ENCODE measurements around the gene NR2F2. TPM values are rescaled to one million over a fixed set of nuclear protein-coding genes. Genes with fewer than 3 reads are reported as not detected.

Gene NR2F2
- total RNA-seq, 4 donors from 2014 or later = 18.3 to 30.2 (median 20.4) TPM

DNA sequence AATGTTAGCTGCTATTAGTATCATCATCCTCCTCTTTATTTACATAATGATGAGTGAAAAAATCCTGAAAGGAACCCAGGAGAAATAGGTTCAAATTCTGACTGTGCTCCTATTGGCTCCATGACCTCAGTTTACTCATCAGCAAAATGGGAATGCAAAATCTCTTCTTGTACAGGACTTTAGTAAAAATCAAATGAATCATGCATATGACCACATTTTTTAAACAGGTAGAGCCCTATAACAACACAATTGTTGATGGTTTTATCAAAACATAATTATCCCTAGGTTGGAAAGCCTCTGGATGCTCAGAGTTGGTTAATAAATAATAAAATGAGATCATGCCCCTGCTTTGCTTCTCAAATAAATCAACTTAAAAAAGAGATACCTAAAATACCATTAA, 16.0 kb upstream of the NR2F2 start:
- TF ChIP-seq POLR2A (IDR thresholded peaks at IDR 0.05) = no peak
- Histone ChIP-seq H3K9me3 (no peaks in the 10 kb centered on the region), H3K4me1 (no peaks in the 10 kb centered on the region), H3K4me3 (replicated peaks in 1 of 3) (no peak overlapping the region), H3K27me3 (peaks cover 4% of the 10 kb centered on the region), H3K36me3 (no peaks in the 10 kb centered on the region), H3K27ac (no peak overlapping the region)
- no peak for DNase-seq
- intact Hi-C loops (cut with DNase I) = no loop called here

DNA sequence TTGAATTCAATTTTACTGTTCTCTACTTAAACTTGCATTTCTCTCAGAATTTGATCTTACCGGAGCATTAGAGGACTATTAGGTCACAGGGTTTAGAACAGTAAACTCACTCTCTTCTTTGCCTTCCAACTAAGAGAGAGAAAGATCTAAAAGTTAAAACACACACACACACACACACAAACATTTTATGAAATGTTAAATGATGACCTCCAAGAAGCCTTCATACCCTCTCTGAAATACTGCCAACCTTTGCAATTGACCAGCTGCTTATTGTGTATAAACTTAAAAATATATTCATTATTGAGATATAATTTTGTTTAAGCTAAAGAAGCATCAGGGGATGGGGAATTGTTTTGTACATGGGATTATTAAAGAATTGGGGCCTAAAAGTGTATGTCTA, 15.5 kb upstream of the NR2F2 start:
- Histone ChIP-seq H3K27me3 (peaks cover 4% of the 10 kb centered on the region), H3K36me3 (no peaks in the 10 kb centered on the region), H3K27ac (no peak overlapping the region), H3K9me3 (no peaks in the 10 kb centered on the region), H3K4me3 (replicated peaks in 1 of 3) (no peak overlapping the region), H3K4me1 (no peaks in the 10 kb centered on the region)
- no peak for DNase-seq
- TF ChIP-seq POLR2A (IDR thresholded peaks at IDR 0.05) = no peak
- TF ChIP-seq CTCF (IDR thresholded peaks at IDR 0.05) = no peak
- intact Hi-C loops (cut with DNase I) = no loop called here
- WGBS, 2 donors = 79 to 84% methylated on average over 1 of the region's 1 CpG

DNA sequence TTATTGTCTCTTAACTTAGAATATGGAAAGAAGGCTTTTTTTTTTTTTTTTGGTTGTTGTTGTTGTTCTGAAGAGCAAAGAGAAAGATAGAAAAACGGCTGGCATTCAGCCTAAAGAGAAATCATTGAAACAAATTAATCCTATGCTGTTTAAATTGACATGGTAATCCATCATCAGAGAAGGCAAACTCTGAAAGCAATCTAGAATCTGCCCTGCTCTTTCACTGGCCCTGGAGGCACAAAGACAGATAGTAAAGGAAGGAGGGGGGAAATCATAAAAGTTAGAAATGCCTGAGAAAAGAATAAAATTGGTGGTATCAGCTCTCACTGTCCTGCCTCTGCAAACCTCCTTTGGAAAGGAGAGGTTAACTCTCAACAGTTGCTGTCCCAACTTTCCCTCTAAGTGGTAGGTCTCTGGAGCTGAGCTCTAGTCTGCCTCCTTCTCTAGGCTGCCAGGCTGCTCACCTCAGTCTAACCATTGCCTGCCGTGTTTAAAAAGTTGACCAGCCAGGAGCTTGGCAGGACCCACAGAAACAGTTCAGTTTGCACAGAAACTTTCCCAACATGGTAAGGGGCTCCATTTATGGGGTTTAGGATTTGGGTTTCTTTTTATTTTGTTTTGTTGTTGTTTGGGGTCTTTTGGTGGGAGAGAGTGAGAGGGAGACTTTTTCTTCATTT, 13.4 kb upstream of the NR2F2 start:
- Histone ChIP-seq H3K27ac (peak overlapping the region in 1 of 3 donors; percentile 11), H3K36me3 (no peaks in the 10 kb centered on the region), H3K27me3 (peaks cover 14% of the 10 kb centered on the region), H3K4me3 (replicated peaks in 1 of 3) (no peak overlapping the region), H3K4me1 (peaks cover 3 to 6% of the 10 kb centered on the region in 2 donors), H3K9me3 (no peaks in the 10 kb centered on the region)
- intact Hi-C loops (cut with DNase I) = no loop called here
- TF ChIP-seq CTCF (IDR thresholded peaks at IDR 0.05) (no peak), POLR2A (IDR thresholded peaks at IDR 0.05) (no peak)
- WGBS, 2 donors = 46 to 52% methylated on average over 2 of the region's 2 CpGs
- DNase-seq = no peak

DNA sequence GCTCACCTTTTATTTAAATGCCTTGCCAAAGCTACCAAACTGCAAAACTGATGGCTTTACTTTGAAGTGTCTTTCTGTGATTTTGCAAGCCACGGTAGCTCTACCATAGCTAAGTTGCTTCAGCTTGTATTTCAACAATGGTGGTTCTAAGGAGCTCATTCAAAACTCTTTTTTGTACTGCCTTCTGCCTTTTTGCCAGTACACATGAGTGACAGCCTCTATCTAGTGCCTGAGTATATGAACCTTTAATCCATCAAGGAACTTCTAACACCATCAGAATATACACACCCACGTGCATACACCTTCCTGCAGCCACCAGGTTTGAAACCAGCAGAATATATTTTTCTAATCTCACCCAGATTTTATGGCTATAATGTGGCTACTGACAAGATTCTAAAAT, 10.4 kb upstream of the NR2F2 start:
- DNase-seq = no peak
- no peak overlapping the region for H3K4me3 ChIP-seq (replicated peaks in 1 of 3)
- intact Hi-C loops (cut with DNase I) = loop anchor here (5.0 kb wide), 1 partner anchor 37 kb away; no protein-coding TSS in a partner anchor
- peak overlapping the region in 2 of 3 donors; percentile 72 to 90 for H3K27ac ChIP-seq
- 73 to 79% methylated on average over 2 of the region's 2 CpGs for WGBS, 2 donors
- no peaks in the 10 kb centered on the region for H3K36me3 ChIP-seq
- no peak for TF ChIP-seq CTCF (IDR thresholded peaks at IDR 0.05)
- no peak for TF ChIP-seq POLR2A (IDR thresholded peaks at IDR 0.05)
- no peaks in the 10 kb centered on the region for H3K9me3 ChIP-seq
- H3K4me1 ChIP-seq = peaks cover 9 to 10% of the 10 kb centered on the region in 2 donors
- peaks cover 14% of the 10 kb centered on the region for H3K27me3 ChIP-seq

- peaks cover 14% of the 10 kb centered on the region for H3K27me3 ChIP-seq
- no peaks in the 10 kb centered on the region for H3K36me3 ChIP-seq
- H3K4me1 ChIP-seq = peaks cover 9 to 10% of the 10 kb centered on the region in 2 donors
- intact Hi-C loops (cut with DNase I) = loop anchor here (5.0 kb wide), 1 partner anchor 36 kb away; no protein-coding TSS in a partner anchor
- 10 to 22% methylated on average over 28 of the region's 28 CpGs for WGBS, 2 donors
- DNase-seq = no peak
- H3K9me3 ChIP-seq = no peaks in the 10 kb centered on the region
- peak overlapping the region in 1 of 3 donors; percentile 21 for H3K4me3 ChIP-seq (replicated peaks in 1 of 3)
- TF ChIP-seq POLR2A (IDR thresholded peaks at IDR 0.05) (no peak), CTCF (IDR thresholded peaks at IDR 0.05) (no peak)
- H3K27ac ChIP-seq = peak overlapping the region; percentile 38 to 90 (median 72)
These were observed 9.5 kb upstream of the NR2F2 start for GRCh38 chr15:96320703-96321638.
